HCT116 (cell line): ENCODE data around the gene NSMCE4A. TPM values are rescaled to one million over a fixed set of nuclear protein-coding genes. Genes with fewer than 3 reads are reported as not detected.

ENCODE experiments used
- ATAC-seq: fragments of 200-7000 bp; cut with Tn5 transposase; 2 replicates; pipeline ENCODE4 v1.9.1; 2020; ENCODE audit warnings: mild to moderate bottlenecking, moderate library complexity
- BruUV-seq: library from RNA; stranded (reverse); fragments of 400-500 nt; replicated peaks from 2 replicates; lab custom pipeline; 2021; lab: Mats Ljungman, UMichigan
- CTCF ChIA-PET: fragments of 300-600 bp; sonication (Branson Sonifier 250); formaldehyde crosslinking; loops from one replicate; lab custom pipeline; 2021; ENCODE audit warnings: antibody characterized with exemption; lab: Charles Lee
- POLR2A ChIA-PET: fragments of 300-600, 350-600 bp; sonication (Branson Sonifier 250); formaldehyde crosslinking; loops from one replicate; lab custom pipeline; 2021; ENCODE audit warnings: antibody characterized with exemption; lab: Charles Lee
- RAD21 ChIA-PET, 2 experiments: fragments of 300-600 bp; sonication (Branson Sonifier 250); formaldehyde crosslinking; loops; one replicate each; lab custom pipeline; 2023; ENCODE audit warnings: low total read pairs in 2 of 2; ENCODE audit not compliant: uncharacterized antibody in 2 of 2, unreplicated experiment in 2 of 2, low non-redundant PET in 1 of 2; lab: Charles Lee
- DNase-seq: peaks from one replicate; pipeline ENCODE4 v3.0.0-alpha.2; 2010; ENCODE audit warnings: low read depth, low spot score
- H2AFZ ChIP-seq: fragments of 200-600 bp; shearing (Covaris generic), sonication (generic); 2 replicates; pipeline ENCODE4 v1.6.1; 2017; ENCODE audit warnings: low read depth, mixed run types, mixed read lengths, antibody characterized with exemption, low read length; ENCODE audit not compliant: poor library complexity, severe bottlenecking
- H3K27ac ChIP-seq: 2 replicates; pipeline ENCODE4 v1.5.1; 2012; ENCODE audit warnings: low read depth, low read length
- H3K27me3 ChIP-seq: fragments of 200-600 bp; sonication (generic); 2 replicates; pipeline ENCODE4 v1.6.1; 2016; ENCODE audit warnings: mixed run types, low read length, mixed read lengths; ENCODE audit not compliant: insufficient read depth
- H3K36me3 ChIP-seq, 2 experiments: fragments of 200-500 bp in 1 of 2; fragments of 200-600 bp in 1 of 2; sonication (Bioruptor generic) in 1 of 2; sonication (generic) in 1 of 2; 2 replicates each; pipeline versions ENCODE4 v1.5.1 to v1.6.1; 2014 to 2016; ENCODE audit warnings: low read length in 2 of 2, inconsistent platforms in 1 of 2, mixed read lengths in 1 of 2, mixed run types in 1 of 2; ENCODE audit not compliant: insufficient read depth in 2 of 2, control insufficient read depth in 1 of 2
- H3K4me1 ChIP-seq, 2 experiments: fragments of 200-600 bp in 1 of 2; sonication (generic) in 1 of 2; 2 replicates each; pipeline versions ENCODE4 v1.5.1 to v1.6.1; 2012 to 2017; ENCODE audit warnings: low read length in 2 of 2, inconsistent platforms in 1 of 2, mild to moderate bottlenecking in 1 of 2, mixed read lengths in 1 of 2, mixed run types in 1 of 2, moderate library complexity in 1 of 2; ENCODE audit not compliant: insufficient read depth in 2 of 2, control insufficient read depth in 1 of 2
- H3K4me2 ChIP-seq: fragments of 200-600 bp; sonication (generic); 2 replicates; pipeline ENCODE4 v1.6.1; 2017; ENCODE audit warnings: mixed run types, low read length, mixed read lengths
- H3K4me3 ChIP-seq, 2 experiments: fragments of 200-600 bp in 1 of 2; sonication (generic) in 1 of 2; replicated peaks in 1 of 2; 2 replicates each; pipeline ENCODE4 v1.5.1; 2011 to 2016; ENCODE audit warnings: low read length in 2 of 2, control low read depth in 1 of 2, low read depth in 1 of 2, mild to moderate bottlenecking in 1 of 2, mixed read lengths in 1 of 2, mixed run types in 1 of 2
- H3K79me2 ChIP-seq: fragments of 200-600 bp; sonication (generic); 2 replicates; pipeline ENCODE4 v1.6.1; 2017; ENCODE audit warnings: mild to moderate bottlenecking, mixed run types, low read length, moderate library complexity, mixed read lengths; ENCODE audit not compliant: insufficient read depth
- H3K9ac ChIP-seq: fragments of 200-600 bp; sonication (generic); 2 replicates; pipeline ENCODE4 v1.6.1; 2016; ENCODE audit warnings: low read length, mixed read lengths
- H3K9me2 ChIP-seq: fragments of 200-600 bp; sonication (generic), shearing (Covaris generic); 2 replicates; pipeline ENCODE4 v1.6.1; 2017; ENCODE audit warnings: mixed run types, mild to moderate bottlenecking, moderate library complexity; ENCODE audit not compliant: insufficient read depth
- H3K9me3 ChIP-seq, 2 experiments: fragments of 200-500 bp in 1 of 2; fragments of 200-600 bp in 1 of 2; sonication (Bioruptor generic) in 1 of 2; sonication (generic) in 1 of 2; 2 replicates each; pipeline ENCODE4 v1.6.1; 2014 to 2017; ENCODE audit warnings: low read length in 2 of 2, mixed read lengths in 2 of 2, inconsistent platforms in 1 of 2, low read depth in 1 of 2, mild to moderate bottlenecking in 1 of 2, mixed run types in 1 of 2, moderate library complexity in 1 of 2; ENCODE audit not compliant: control insufficient read depth in 1 of 2, insufficient read depth in 1 of 2
- H4K20me1 ChIP-seq: fragments of 200-600 bp; sonication (generic), shearing (Covaris generic); 2 replicates; pipeline ENCODE4 v1.6.1; 2017; ENCODE audit warnings: mixed run types, mild to moderate bottlenecking, moderate library complexity; ENCODE audit not compliant: insufficient read depth
- CBX3 ChIP-seq: IDR thresholded peaks from 2 replicates; pipeline ENCODE4 v1.6.1; 2012; ENCODE audit warnings: low read depth
- CTCF ChIP-seq, 3 experiments: fragments of 200-600 bp in 1 of 3; sonication (generic) in 1 of 3; IDR thresholded peaks in 2 of 3; conservative IDR thresholded peaks in 1 of 3; 2 replicates each; pipeline ENCODE4 v1.5.1; 2012 to 2017; ENCODE audit warnings: low read depth in 2 of 3, low read length in 2 of 3, antibody characterized with exemption in 1 of 3, borderline replicate concordance in 1 of 3, control low read depth in 1 of 3, mild to moderate bottlenecking in 1 of 3, mixed read lengths in 1 of 3, mixed run types in 1 of 3, moderate library complexity in 1 of 3; ENCODE audit not compliant: insufficient read depth in 1 of 3
- EGR1 ChIP-seq: IDR thresholded peaks from 2 replicates; pipeline ENCODE4 v1.6.1; 2012; ENCODE audit warnings: low read depth
- ELF1 ChIP-seq: IDR thresholded peaks from 2 replicates; pipeline ENCODE4 v1.6.1; 2012; ENCODE audit warnings: low read depth, borderline replicate concordance
- EZH2 ChIP-seq: fragments of 200-600 bp; sonication (generic); IDR thresholded peaks from 2 replicates; pipeline ENCODE4 v1.6.1; 2017; ENCODE audit warnings: antibody characterized with exemption, mixed run types
- EZH2phosphoT487 ChIP-seq: fragments of 200-600 bp; IDR thresholded peaks from 2 replicates; pipeline ENCODE4 v1.6.1; 2018; ENCODE audit warnings: antibody characterized with exemption, borderline replicate concordance
- FOSL1 ChIP-seq: IDR thresholded peaks from 2 replicates; pipeline ENCODE4 v1.6.1; 2012; ENCODE audit warnings: low read depth
- JUND ChIP-seq: IDR thresholded peaks from 2 replicates; pipeline ENCODE4 v1.6.1; 2012
- MAX ChIP-seq: IDR thresholded peaks from 2 replicates; pipeline ENCODE4 v1.6.1; 2012
- POLR2A ChIP-seq: IDR thresholded peaks from 2 replicates; pipeline ENCODE4 v1.7.0; 2011; ENCODE audit warnings: borderline replicate concordance; ENCODE audit not compliant: insufficient read depth, insufficient read length; ENCODE audit errors: extremely low read depth
- POLR2AphosphoS5 ChIP-seq: IDR thresholded peaks from 2 replicates; pipeline ENCODE4 v1.6.1; 2011; ENCODE audit warnings: mild to moderate bottlenecking, low read depth, low read length, moderate library complexity
- RAD21 ChIP-seq: IDR thresholded peaks from 2 replicates; pipeline ENCODE4 v1.6.1; 2012; ENCODE audit warnings: low read depth, mild to moderate bottlenecking
- REST ChIP-seq: IDR thresholded peaks from 2 replicates; pipeline ENCODE4 v1.6.1; 2012; ENCODE audit warnings: low read depth
- SIN3A ChIP-seq: IDR thresholded peaks from 2 replicates; pipeline ENCODE4 v1.6.1; 2012; ENCODE audit warnings: low read depth
- SP1 ChIP-seq: IDR thresholded peaks from 2 replicates; pipeline ENCODE4 v1.6.1; 2012; ENCODE audit warnings: low read depth
- SRF ChIP-seq: IDR thresholded peaks from 2 replicates; pipeline ENCODE4 v1.6.1; 2012; ENCODE audit warnings: low read depth
- TCF7L2 ChIP-seq: IDR thresholded peaks from 2 replicates; pipeline ENCODE4 v1.7.0; 2011; ENCODE audit warnings: borderline replicate concordance, inconsistent platforms; ENCODE audit not compliant: insufficient read depth, insufficient read length; ENCODE audit errors: extremely low read depth
- YY1 ChIP-seq: IDR thresholded peaks from 2 replicates; pipeline ENCODE4 v1.6.1; 2011; ENCODE audit warnings: low read length, low read depth, moderate library complexity, mild to moderate bottlenecking; ENCODE audit not compliant: insufficient replicate concordance; ENCODE audit errors: extremely low read depth
- ZNF274 ChIP-seq: fragments of 200-500 bp; sonication (Bioruptor generic); IDR thresholded peaks from 2 replicates; pipeline ENCODE4 v1.6.1; 2014; ENCODE audit warnings: mild to moderate bottlenecking, low read depth, low read length, inconsistent platforms
- intact Hi-C: fragments of 100-400 bp; cut with micrococcal nuclease; formaldehyde crosslinking; loops from 2 replicates; pipeline ENCODE4 v1.10.0; 2022
- total RNA-seq: library from RNA; stranded (reverse); gene quantifications from one replicate; pipeline ENCODE4 v1.2.1, GENCODE V29; 2021; ENCODE audit not compliant: unreplicated experiment

NSMCE4A gene
- total RNA-seq, 1 experiment from 2014 or later: 70.6 TPM

- DNase-seq: no peak
- Histone ChIP-seq H3K9ac (no peak overlapping the region), H3K9me3 (no peaks in the 10 kb centered on the region), H3K9me2 (no peaks in the 10 kb centered on the region), H3K4me3 (no peak overlapping the region), H4K20me1 (no peaks in the 10 kb centered on the region), H3K27me3 (no peaks in the 10 kb centered on the region), H3K36me3 (no peaks in the 10 kb centered on the region), H3K79me2 (no peaks in the 10 kb centered on the region), H3K4me2 (no peak overlapping the region), H3K27ac (no peak overlapping the region), H3K4me1 (no peaks in the 10 kb centered on the region)
- ATAC-seq: no peak
- ChIA-PET CTCF (no interaction called here), POLR2A (no interaction called here), RAD21 (no interaction called here)
- intact Hi-C loops: no loop called here
- no peak for TF ChIP-seq REST
- TF ChIP-seq FOSL1: no peak
- no peak for TF ChIP-seq SRF
- TF ChIP-seq JUND: no peak
- no peak for TF ChIP-seq RAD21
- no peak for TF ChIP-seq YY1
- TF ChIP-seq ZNF274: no peak
- no peak for TF ChIP-seq ELF1
- no peak for TF ChIP-seq SIN3A
- no peak for TF ChIP-seq POLR2A
- TF ChIP-seq POLR2AphosphoS5: no peak
- no peak for TF ChIP-seq CBX3
- no peak for TF ChIP-seq CTCF (IDR thresholded peaks at IDR 0.05 in 2 of 3, conservative IDR thresholded peaks at IDR 0.05 in 1 of 3; ENCODE audit: borderline replicate concordance in 1 of 3, insufficient read depth in 1 of 3, low read depth in 2 of 3, low read length in 2 of 3)
- no peak for TF ChIP-seq MAX
- no peak for TF ChIP-seq SP1
- no peak for TF ChIP-seq EGR1
- TF ChIP-seq EZH2: no peak
- no peak for TF ChIP-seq EZH2phosphoT487
- no peak for TF ChIP-seq TCF7L2
- TF ChIP-seq, all 23 proteins: peak for 0
- H2AFZ ChIP-seq: no peak overlapping the region
- no TSS peak for BruUV-seq
Measured at GRCh38 chr10:122020226-122020625, 45.2 kb upstream of the NSMCE4A start.
